AG09309 (cell line): ENCODE results near the gene RPP30.
A peak's percentile ranks its signal among the peaks of the same experiment; 100 is the strongest.
"Not testable (repeated sequence)": the region's sequence is repeated elsewhere in the genome, so short reads cannot be mapped to it uniquely, and the experiment has no call there.

ENCODE experiments used
- DNase-seq: peaks from one replicate; pipeline ENCODE4 v3.0.0-alpha.2; 2010; ENCODE audit warnings: low read depth
- H3K4me3 ChIP-seq: 2 replicates; pipeline ENCODE4 v1.5.1; 2011; ENCODE audit warnings: mild to moderate bottlenecking, low read depth, low read length, moderate library complexity; ENCODE audit not compliant: control insufficient read depth
- TF ChIP-seq, protein P1 (sequence below): IDR thresholded peaks from 2 replicates; pipeline ENCODE4 v1.5.1; 2011; ENCODE audit warnings: mild to moderate bottlenecking, low read depth, low read length, inconsistent platforms; ENCODE audit not compliant: insufficient read depth, control insufficient read depth; ENCODE audit errors: missing control alignments

Gene RPP30

DNA sequence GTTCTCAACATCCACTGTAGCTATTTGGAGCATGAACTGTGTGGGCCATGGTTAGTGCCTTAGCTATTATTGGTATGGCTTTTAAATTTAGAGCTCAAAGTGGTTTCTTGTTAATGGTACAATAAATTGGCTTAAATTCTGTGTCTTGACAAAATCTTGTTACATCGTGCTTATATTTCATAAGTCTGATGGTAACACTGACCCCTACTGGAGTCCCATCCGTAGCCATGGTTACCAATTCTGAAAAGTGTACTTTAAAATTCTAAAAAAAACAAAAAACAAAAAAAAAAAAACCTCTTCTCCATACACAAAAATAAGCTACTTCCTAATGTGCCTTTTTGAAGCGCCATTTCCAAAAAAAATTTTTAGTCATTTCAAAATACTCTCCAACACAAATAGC lies 6.4 kb upstream of the RPP30 start:
- TF ChIP-seq, protein P1, sequence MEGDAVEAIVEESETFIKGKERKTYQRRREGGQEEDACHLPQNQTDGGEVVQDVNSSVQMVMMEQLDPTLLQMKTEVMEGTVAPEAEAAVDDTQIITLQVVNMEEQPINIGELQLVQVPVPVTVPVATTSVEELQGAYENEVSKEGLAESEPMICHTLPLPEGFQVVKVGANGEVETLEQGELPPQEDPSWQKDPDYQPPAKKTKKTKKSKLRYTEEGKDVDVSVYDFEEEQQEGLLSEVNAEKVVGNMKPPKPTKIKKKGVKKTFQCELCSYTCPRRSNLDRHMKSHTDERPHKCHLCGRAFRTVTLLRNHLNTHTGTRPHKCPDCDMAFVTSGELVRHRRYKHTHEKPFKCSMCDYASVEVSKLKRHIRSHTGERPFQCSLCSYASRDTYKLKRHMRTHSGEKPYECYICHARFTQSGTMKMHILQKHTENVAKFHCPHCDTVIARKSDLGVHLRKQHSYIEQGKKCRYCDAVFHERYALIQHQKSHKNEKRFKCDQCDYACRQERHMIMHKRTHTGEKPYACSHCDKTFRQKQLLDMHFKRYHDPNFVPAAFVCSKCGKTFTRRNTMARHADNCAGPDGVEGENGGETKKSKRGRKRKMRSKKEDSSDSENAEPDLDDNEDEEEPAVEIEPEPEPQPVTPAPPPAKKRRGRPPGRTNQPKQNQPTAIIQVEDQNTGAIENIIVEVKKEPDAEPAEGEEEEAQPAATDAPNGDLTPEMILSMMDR, result peak; percentile 35
- no peak overlapping the region for H3K4me3 ChIP-seq
- no peak for DNase-seq

DNA sequence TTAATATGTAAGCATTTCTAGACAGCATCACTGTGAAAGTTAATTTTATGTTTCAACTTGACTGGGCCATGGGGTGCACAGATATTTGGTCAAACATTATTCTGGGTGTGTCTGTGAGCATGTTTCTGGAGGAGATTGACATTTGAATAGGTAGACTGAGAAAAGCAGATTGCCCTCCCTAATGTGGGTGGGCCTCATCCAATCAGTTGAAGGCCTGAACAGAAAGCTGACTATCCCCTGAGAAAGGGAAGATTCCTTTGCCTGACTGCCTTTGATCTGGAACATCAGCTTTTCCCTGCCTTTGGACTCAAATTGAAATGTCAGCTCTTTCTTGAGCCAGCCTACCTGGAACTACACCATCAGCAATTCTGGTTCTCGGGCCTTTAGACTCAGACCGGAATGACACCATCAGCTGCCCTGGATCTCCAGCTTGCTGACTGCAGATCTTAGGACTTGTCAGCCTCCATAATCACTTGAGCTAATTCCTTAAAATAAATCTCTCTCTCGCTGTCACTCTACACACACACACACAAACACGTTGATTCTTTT lies 5.7 kb upstream of the RPP30 start:
- DNase-seq, result no peak
- no peak overlapping the region for H3K4me3 ChIP-seq
- TF ChIP-seq, protein P1, result no peak

DNA sequence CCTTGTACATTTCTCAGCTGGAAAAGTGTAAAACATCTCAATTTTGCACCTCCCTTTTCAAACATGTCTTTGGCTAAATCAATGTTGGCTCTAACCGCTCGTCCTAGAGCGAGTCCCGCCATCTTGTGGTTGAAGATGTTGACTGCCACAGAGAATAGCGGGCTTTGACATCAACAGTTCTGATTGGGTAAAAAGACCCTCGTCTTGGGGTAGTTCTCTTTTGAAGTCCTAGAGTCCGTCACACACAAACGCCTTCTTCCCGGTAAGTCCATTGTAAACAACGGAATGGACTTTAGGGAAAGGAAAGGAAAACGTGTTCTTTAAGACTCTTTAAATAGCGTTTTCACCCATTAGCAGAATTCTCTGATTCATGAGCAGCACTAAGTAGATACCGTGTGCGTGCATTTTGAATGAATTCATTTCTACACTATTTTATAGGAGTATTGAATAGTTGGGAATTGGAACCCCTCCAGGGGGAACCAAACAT lies 452 bp upstream of the RPP30 start:
- TF ChIP-seq, protein P1, result peak; percentile 62
- DNase-seq, result no peak

DNA sequence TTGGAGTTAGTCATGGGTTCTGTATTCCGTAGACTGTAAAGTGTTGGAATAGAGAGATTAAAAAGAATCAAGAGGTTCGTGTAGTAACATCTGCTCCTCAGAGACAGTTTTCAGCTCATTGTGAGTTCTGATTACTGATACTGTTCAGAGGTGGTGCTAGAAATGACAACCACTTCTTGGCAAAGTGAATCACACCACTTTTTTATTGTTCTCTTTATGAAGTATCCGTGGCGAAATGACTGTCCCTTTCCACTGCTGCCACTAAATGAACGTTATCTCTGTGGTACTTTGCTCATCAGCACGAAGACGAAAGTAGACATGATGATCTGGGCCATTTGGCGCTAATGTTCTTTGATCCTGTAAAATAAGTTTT lies 860 bp downstream of the RPP30 start:
- DNase-seq, result no peak
- H3K4me3 ChIP-seq, result peak overlapping the region; percentile 70
- TF ChIP-seq, protein P1, result no peak

More for the DNA sequence above, 452 bp upstream of the RPP30 start:
- H3K4me3 ChIP-seq, result peak overlapping the region; percentile 70

DNA sequence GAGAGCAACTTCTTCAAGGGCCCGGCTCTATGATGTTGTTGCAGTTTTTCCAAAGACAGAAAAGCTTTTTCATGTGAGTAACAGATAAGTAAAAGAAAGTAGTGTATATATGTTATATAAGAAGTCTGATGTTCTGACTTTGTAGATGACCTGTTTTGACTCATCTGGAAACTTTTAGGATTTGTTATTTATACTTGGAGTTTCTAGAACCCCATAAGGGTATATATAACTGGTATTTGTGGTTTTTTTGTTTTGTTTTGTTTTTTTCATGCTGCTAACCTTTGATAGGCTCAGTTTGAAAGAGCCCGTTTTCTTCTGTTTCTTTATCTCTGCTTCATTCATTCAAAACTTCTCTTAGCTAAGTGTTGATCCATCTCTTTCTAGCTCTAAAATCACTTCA lies 7.3 kb downstream of the RPP30 start:
- no peak overlapping the region for H3K4me3 ChIP-seq
- no peak for DNase-seq
- TF ChIP-seq, protein P1, result no peak

DNA sequence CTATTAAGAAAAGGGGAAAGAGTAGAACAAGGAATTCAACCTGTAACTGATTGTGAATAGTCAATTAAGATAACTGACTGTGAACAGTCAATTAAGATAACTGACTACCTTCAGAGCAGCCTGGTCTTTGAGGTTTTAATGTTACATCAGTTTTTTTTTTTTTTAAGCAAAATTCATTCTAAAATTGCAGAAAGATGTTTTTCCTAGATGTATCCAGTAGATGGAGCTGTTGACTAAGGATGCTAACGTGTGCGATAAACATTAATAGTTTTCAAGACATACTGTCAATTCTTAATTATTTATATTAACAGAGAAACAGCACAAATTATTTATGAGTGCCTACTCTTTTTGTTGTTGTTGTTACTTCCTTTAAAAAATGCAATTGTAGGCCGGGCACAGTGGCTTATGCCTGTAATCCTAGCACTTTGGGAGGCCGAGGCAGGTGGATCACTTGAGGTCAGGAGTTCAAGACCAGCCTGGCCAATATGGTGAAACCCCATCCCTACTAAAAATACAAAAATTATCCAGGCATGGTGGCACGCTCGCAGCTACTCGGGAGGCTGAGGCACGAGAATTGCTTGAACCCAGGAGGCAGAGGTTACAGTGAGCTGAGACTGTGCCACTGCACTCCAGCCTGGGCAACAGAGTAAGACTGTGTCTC lies 8.4 kb downstream of the RPP30 start:
- TF ChIP-seq, protein P1, result peak; percentile 53
- not testable (repeated sequence) for DNase-seq, H3K4me3 ChIP-seq

DNA sequence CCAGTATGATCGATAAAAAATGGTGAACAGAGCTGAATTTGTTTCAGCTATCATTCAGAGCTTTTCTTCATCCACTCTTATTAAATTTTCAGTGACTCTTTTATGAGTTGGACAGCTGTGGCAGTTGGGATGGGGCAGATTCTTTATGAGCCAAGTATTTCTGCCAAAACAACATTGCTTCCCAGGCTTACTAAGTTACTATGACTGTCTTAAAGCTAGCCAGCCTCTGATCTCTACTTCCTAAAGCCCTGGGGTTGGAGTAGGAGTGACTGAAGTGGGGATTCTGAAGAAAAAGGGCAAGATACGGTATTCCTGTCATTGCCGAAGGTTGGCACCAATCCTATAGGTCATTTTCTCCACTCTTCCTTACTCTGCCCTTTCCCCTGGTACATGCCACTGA lies 12.7 kb downstream of the RPP30 start:
- H3K4me3 ChIP-seq, result no peak overlapping the region
- TF ChIP-seq, protein P1, result no peak
- peak; percentile 42 for DNase-seq
